GM19463 (cell line): ENCODE results near the gene ATRAID.
"Not testable (repeated sequence)": the region's sequence is repeated elsewhere in the genome, so short reads cannot be mapped to it uniquely, and the experiment has no call there.

Experiments
- ATAC-seq: cut with Tn5 transposase; IDR thresholded peaks from one replicate; pipeline ENCODE4 v1.9.1; 2021; ENCODE audit warnings: mild to moderate bottlenecking, moderate library complexity; ENCODE audit not compliant: unreplicated experiment

The ATRAID gene

GRCh38 chr2:27191070-27191829 lies 20.6 kb upstream of the ATRAID start:
- ATAC-seq: no peak

GRCh38 chr2:27194538-27195354 lies 17.1 kb upstream of the ATRAID start:
- ATAC-seq: no peak

- ATAC-seq: not testable (repeated sequence)
Observed at GRCh38 chr2:27195799-27196198, 16.0 kb upstream of the ATRAID start.

GRCh38 chr2:27198068-27198467 lies 13.8 kb upstream of the ATRAID start:
- not testable (repeated sequence) for ATAC-seq

GRCh38 chr2:27198627-27199026 lies 13.2 kb upstream of the ATRAID start:
- ATAC-seq: no peak

- no peak for ATAC-seq
Observed at GRCh38 chr2:27199241-27199640, 12.6 kb upstream of the ATRAID start.

- no peak for ATAC-seq
Observed at GRCh38 chr2:27201675-27202074, 10.2 kb upstream of the ATRAID start.

GRCh38 chr2:27202854-27203253 lies 9.0 kb upstream of the ATRAID start:
- no peak for ATAC-seq

- no peak for ATAC-seq
Observed at GRCh38 chr2:27203741-27204140, 8.1 kb upstream of the ATRAID start.

- ATAC-seq: no peak
Observed at GRCh38 chr2:27204566-27204965, 7.3 kb upstream of the ATRAID start.

- no peak for ATAC-seq
Observed at GRCh38 chr2:27205206-27205605, 6.6 kb upstream of the ATRAID start.

- ATAC-seq: no peak
Observed at GRCh38 chr2:27206346-27206745, 5.5 kb upstream of the ATRAID start.

GRCh38 chr2:27208486-27209050 lies 3.3 kb upstream of the ATRAID start:
- no peak for ATAC-seq

- no peak for ATAC-seq
Observed at GRCh38 chr2:27209621-27210401, 2.0 kb upstream of the ATRAID start.

GRCh38 chr2:27211241-27211942 lies 449 bp upstream of the ATRAID start:
- ATAC-seq: no peak

GRCh38 chr2:27212626-27213471 lies 1.0 kb downstream of the ATRAID start:
- ATAC-seq: peak; percentile 4

GRCh38 chr2:27214941-27215340 lies 3.1 kb downstream of the ATRAID start:
- ATAC-seq: no peak

GRCh38 chr2:27216416-27217137 lies 4.7 kb downstream of the ATRAID start:
- ATAC-seq: no peak
